ENCODE data around the gene P2RX1. TPM values are rescaled to one million over a fixed set of nuclear protein-coding genes. Genes with fewer than 3 reads are reported as not detected.

The P2RX1 gene
- total RNA-seq, 4 donors from 2014 or later = 1.2 to 13.0 (median 2.1) TPM

DNA sequence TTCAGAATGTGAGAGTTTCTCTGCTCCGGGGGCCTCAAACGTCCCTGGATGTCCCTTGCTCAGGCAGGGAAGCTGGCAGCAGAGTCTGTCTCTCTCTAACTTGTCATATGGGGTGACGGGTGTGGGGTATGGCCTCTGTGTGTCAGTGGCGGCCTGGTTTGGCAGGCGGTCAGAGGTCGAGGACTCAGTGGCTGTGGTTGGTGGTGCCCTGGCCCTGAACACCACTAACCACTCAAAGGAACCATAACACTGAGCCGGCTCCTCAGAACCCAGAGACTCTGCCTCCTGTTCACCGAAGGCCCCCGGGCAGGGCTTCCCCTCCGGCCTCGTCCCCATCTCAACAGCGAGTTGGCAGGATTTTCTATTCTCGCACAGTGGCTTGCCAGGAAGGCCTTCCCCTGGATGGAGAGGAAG, 677 bp downstream of the P2RX1 start:
- 68% methylated on average over 5 of the region's 13 CpGs; no CpG with 5 or more reads in 1 of the 2 donors for WGBS, 2 donors
- H3K27me3 ChIP-seq = no peaks in the 10 kb centered on the region
- peak overlapping the region in 3 of 4 donors; percentile 38 to 49 (median 38) for H3K4me3 ChIP-seq
- DNase-seq = no peak
- TF ChIP-seq, protein P1, sequence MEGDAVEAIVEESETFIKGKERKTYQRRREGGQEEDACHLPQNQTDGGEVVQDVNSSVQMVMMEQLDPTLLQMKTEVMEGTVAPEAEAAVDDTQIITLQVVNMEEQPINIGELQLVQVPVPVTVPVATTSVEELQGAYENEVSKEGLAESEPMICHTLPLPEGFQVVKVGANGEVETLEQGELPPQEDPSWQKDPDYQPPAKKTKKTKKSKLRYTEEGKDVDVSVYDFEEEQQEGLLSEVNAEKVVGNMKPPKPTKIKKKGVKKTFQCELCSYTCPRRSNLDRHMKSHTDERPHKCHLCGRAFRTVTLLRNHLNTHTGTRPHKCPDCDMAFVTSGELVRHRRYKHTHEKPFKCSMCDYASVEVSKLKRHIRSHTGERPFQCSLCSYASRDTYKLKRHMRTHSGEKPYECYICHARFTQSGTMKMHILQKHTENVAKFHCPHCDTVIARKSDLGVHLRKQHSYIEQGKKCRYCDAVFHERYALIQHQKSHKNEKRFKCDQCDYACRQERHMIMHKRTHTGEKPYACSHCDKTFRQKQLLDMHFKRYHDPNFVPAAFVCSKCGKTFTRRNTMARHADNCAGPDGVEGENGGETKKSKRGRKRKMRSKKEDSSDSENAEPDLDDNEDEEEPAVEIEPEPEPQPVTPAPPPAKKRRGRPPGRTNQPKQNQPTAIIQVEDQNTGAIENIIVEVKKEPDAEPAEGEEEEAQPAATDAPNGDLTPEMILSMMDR (IDR thresholded peaks at IDR 0.05) = no peak
- no peak for TF ChIP-seq POLR2A (IDR thresholded peaks at IDR 0.05)
- no peaks in the 10 kb centered on the region for H3K36me3 ChIP-seq
- H3K27ac ChIP-seq = peak overlapping the region; percentile 54 to 87 (median 80)
- H3K9me3 ChIP-seq = no peaks in the 10 kb centered on the region
- peaks cover 13 to 71% (median 24%) of the 10 kb centered on the region in 3 donors for H3K4me1 ChIP-seq
- intact Hi-C loops (cut with DNase I) = no loop called here

DNA sequence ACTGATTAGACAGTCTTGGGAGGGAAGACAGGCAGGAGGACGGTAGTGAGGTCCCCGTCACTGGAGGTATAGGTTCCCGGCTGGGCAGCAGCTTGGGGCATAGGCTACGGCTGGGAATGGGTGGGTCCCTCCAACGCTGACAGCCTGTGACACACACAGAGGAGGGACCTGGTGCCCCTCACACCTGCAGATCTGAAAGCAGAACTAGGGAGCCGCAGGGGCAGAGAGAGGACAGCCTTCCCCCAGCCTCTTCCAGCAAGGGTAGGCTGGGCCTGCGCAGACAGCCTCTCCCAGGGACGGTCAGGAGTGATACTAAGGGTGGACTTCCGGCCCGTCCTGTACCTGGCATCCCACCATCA, 2.0 kb downstream of the P2RX1 start:
- peaks cover 13 to 64% (median 24%) of the 10 kb centered on the region in 3 donors for H3K4me1 ChIP-seq
- no peaks in the 10 kb centered on the region for H3K27me3 ChIP-seq
- no peak for DNase-seq
- TF ChIP-seq, protein P1 (IDR thresholded peaks at IDR 0.05) = no peak
- peak in 1 of 4 donors; percentile 38 for TF ChIP-seq POLR2A (IDR thresholded peaks at IDR 0.05)
- intact Hi-C loops (cut with DNase I) = no loop called here
- WGBS, 2 donors = 82 to 88% methylated on average over 4 to 5 of the region's 10 CpGs
- peak overlapping the region in 3 of 4 donors; percentile 38 to 49 (median 38) for H3K4me3 ChIP-seq
- H3K27ac ChIP-seq = peak overlapping the region in 3 of 4 donors; percentile 78 to 87 (median 81)
- no peaks in the 10 kb centered on the region for H3K9me3 ChIP-seq
- no peaks in the 10 kb centered on the region for H3K36me3 ChIP-seq

DNA sequence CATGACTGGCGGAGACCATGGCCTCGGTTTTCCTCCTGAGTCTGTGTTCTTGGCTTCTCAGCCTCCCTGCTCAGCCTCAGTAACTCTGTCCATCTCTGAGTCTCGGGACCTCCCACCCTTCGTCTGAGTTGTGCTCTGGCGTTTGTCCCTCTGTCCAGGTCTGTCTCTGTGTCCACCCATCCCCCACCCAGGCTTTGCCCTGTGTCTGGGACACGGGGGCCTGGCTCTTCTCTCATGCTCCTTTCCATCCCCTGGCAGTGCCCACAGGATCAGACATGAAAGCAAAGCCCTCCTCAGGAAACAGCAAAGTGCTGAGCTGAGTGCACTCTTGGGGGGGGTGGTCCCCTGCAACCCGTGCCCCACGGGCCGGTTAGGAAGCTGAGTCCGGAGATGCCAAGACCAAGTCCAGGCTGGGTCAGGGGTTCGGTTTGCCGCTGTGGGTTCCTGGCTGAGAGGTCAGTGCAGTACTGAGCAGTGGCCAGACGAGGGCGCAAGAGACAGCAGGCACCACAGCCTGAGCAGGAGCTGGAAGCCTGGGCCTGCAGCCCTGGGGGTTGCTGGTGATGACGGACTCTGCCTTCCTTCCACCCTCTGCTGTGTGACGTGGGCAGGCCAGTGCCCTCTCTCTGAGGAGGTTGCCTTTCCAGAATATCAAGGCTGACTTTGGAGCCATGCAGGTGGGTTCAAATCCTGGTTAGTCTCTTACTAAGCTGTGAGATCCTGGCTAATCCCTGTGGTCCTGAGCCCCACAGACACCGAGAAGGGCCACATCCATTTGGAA, 2.5 kb downstream of the P2RX1 start:
- peak overlapping the region in 3 of 4 donors; percentile 38 to 49 (median 38) for H3K4me3 ChIP-seq

DNA sequence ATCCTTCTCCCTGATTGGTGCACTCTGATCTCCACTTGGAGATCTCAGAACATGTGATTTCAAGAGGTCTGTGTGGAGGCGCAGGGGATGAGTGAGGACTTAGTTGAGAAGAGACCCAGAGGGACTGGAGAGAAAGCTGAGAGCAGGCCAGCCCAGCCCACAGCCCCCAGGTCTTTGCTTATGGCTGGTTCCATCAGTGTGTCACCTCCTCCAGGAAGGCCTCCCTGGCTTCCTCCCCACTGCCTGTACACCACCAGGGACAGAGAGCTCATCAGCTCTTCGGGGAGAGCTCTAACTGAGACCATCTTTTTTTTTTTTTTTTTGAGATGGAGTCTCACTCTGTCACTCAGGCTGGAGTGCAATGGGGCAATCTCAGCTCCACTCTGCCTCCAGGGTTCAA, 3.4 kb downstream of the P2RX1 start:
- Histone ChIP-seq H3K4me3 (no peak overlapping the region), H3K27me3 (no peaks in the 10 kb centered on the region), H3K9me3 (no peaks in the 10 kb centered on the region), H3K4me1 (peaks cover 13 to 52% (median 24%) of the 10 kb centered on the region in 3 donors), H3K27ac (no peak overlapping the region), H3K36me3 (no peaks in the 10 kb centered on the region)
- DNase-seq = no peak
- WGBS, 2 donors = 93 to 100% methylated on average over 1 to 2 of the region's 2 CpGs
- TF ChIP-seq, protein P1 (IDR thresholded peaks at IDR 0.05) = no peak
- TF ChIP-seq POLR2A (IDR thresholded peaks at IDR 0.05) = no peak
- intact Hi-C loops (cut with DNase I) = no loop called here

More for the DNA sequence above, 2.5 kb downstream of the P2RX1 start:
- WGBS, 2 donors = 23 to 37% methylated on average over 7 to 16 of the region's 17 CpGs
- no peaks in the 10 kb centered on the region for H3K9me3 ChIP-seq
- H3K4me1 ChIP-seq = peaks cover 13 to 58% (median 24%) of the 10 kb centered on the region in 3 donors
- intact Hi-C loops (cut with DNase I) = no loop called here
- peak overlapping the region in 3 of 4 donors; percentile 78 to 87 (median 81) for H3K27ac ChIP-seq
- DNase-seq = no peak
- H3K27me3 ChIP-seq = no peaks in the 10 kb centered on the region
- H3K36me3 ChIP-seq = no peaks in the 10 kb centered on the region
- no peak for TF ChIP-seq POLR2A (IDR thresholded peaks at IDR 0.05)
- TF ChIP-seq, protein P1 (IDR thresholded peaks at IDR 0.05) = peak; percentile 91 to 98 (median 94)

All from esophagus squamous epithelium (tissue), 5 donors.